BLaER1 (cell line): ENCODE measurements around the gene UNC13B.

Experiments
- H3K27ac ChIP-seq: shearing (Covaris generic); formaldehyde crosslinking; 2 replicates; pipeline ENCODE4 v1.8.1; 2022
- H3K27me3 ChIP-seq: shearing (Covaris generic); formaldehyde crosslinking; 2 replicates; pipeline ENCODE4 v1.8.1; 2022
- H3K36me3 ChIP-seq: shearing (Covaris generic); formaldehyde crosslinking; 2 replicates; pipeline ENCODE4 v1.8.1; 2022
- H3K4me1 ChIP-seq: shearing (Covaris generic); formaldehyde crosslinking; 2 replicates; pipeline ENCODE4 v1.8.1; 2022
- H3K4me2 ChIP-seq: shearing (Covaris generic); formaldehyde crosslinking; 2 replicates; pipeline ENCODE4 v1.8.1; 2022
- H3K4me3 ChIP-seq: shearing (Covaris generic); formaldehyde crosslinking; 2 replicates; pipeline ENCODE4 v1.8.1; 2022
- H3K9ac ChIP-seq: shearing (Covaris generic); formaldehyde crosslinking; 2 replicates; pipeline ENCODE4 v1.8.1; 2022
- H3K9me3 ChIP-seq: shearing (Covaris generic); formaldehyde crosslinking; 2 replicates; pipeline ENCODE4 v1.8.1; 2022
- H4K20me1 ChIP-seq: shearing (Covaris generic); formaldehyde crosslinking; 2 replicates; pipeline ENCODE4 v1.8.1; 2022
- Cebpa-rat ChIP-seq: shearing (Covaris generic); IDR thresholded peaks from 2 replicates; pipeline ENCODE4 v1.8.1; 2022

The UNC13B gene

GRCh38 chr9:35186524-35186923 lies 24.7 kb downstream of the UNC13B start:
- Histone ChIP-seq H4K20me1 (no peaks in the 10 kb centered on the region), H3K4me3 (no peak overlapping the region)

DNA sequence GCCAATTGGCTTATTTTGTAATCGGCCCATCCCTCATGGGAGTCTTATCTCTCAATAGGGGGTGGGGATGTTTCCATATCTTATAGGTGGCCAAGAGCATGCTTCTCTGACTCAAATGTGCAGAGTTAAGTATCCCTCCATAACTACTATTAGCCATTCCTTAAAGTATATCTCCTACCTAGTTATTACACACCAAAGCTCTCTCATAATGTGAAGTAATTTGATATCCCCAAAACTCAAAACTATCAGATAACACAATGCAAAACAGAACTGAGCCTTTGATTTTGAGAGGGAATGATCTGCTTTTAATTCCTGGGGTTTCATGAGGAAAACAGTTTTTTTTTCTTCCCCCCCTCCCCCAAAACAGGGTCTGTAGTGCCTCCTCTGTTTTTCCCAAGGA lies 28.4 kb downstream of the UNC13B start:
- Histone ChIP-seq H3K36me3 (peaks cover 8% of the 10 kb centered on the region; the same call in 1 of the 2 replicates), H3K9me3 (peaks cover 55% of the 10 kb centered on the region), H3K27ac (no peak overlapping the region), H3K4me3 (no peak overlapping the region), H3K27me3 (no peaks in the 10 kb centered on the region), H3K4me1 (no peaks in the 10 kb centered on the region), H3K9ac (no peak overlapping the region), H3K4me2 (no peak overlapping the region), H4K20me1 (no peaks in the 10 kb centered on the region)
- TF ChIP-seq Cebpa-rat, result no peak

More at GRCh38 chr9:35186524-35186923, 24.7 kb downstream of the UNC13B start:
- H3K9me3 ChIP-seq, result peaks cover 54% of the 10 kb centered on the region
- H3K27ac ChIP-seq, result no peak overlapping the region
- no peak overlapping the region for H3K9ac ChIP-seq
- no peak for TF ChIP-seq Cebpa-rat
- no peaks in the 10 kb centered on the region for H3K4me1 ChIP-seq
- H3K36me3 ChIP-seq, result no peaks in the 10 kb centered on the region
- H3K4me2 ChIP-seq, result no peak overlapping the region
- no peaks in the 10 kb centered on the region for H3K27me3 ChIP-seq

DNA sequence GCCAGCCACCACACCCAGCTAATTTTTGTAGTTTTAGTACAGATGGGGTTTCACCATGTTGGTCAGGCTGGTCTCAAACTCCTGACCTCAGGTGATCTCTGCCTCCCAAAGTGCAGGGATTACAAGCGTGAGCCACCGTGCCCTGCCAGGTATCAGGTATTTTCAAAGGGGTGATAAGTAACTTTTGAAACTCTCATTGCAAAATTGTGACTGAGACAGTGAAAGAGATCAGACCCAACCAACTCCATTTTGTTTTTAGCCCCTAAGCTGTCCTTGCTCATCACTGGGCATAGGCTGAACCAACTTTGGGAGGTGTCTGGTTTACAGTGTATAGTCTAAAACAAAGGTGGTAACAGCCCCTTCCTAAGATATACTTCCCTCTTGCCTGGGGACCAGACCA lies 29.3 kb downstream of the UNC13B start:
- TF ChIP-seq Cebpa-rat, result no peak
- Histone ChIP-seq H3K4me1 (no peaks in the 10 kb centered on the region), H3K36me3 (peaks cover 8% of the 10 kb centered on the region; the same call in 1 of the 2 replicates), H3K4me3 (no peak overlapping the region), H3K9me3 (peaks cover 48% of the 10 kb centered on the region), H3K27me3 (no peaks in the 10 kb centered on the region), H3K9ac (no peak overlapping the region), H3K4me2 (no peak overlapping the region), H4K20me1 (no peaks in the 10 kb centered on the region), H3K27ac (no peak overlapping the region)

GRCh38 chr9:35193762-35194161 lies 32.0 kb downstream of the UNC13B start:
- H3K27ac ChIP-seq, result no peak overlapping the region
- H3K4me1 ChIP-seq, result no peaks in the 10 kb centered on the region
- no peak overlapping the region for H3K9ac ChIP-seq
- no peak overlapping the region for H3K4me3 ChIP-seq
- no peak overlapping the region for H3K4me2 ChIP-seq
- TF ChIP-seq Cebpa-rat, result no peak
- H3K27me3 ChIP-seq, result no peaks in the 10 kb centered on the region
- peaks cover 48% of the 10 kb centered on the region for H3K9me3 ChIP-seq
- H4K20me1 ChIP-seq, result no peaks in the 10 kb centered on the region
- H3K36me3 ChIP-seq, result peaks cover 8% of the 10 kb centered on the region; the same call in 1 of the 2 replicates

DNA sequence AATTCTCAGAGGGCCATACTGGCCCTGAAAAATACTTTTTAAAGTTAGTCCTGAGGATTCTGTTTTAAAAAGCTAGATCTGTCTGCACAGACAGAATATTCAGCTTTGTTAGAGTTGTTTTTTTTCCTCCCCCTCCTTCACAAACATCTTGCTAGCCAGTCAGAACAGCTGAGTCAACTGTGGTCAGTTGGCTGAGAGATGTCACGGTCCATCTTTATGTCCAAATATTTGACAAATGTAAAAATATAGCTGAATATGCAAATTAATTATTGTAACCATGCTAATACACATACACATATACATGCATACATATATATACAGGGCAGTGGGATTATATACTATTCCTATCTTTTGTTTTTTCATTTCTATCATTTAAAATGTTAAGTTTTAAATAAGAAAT lies 33.9 kb downstream of the UNC13B start:
- no peak overlapping the region for H3K4me2 ChIP-seq
- no peak overlapping the region for H3K9ac ChIP-seq
- no peak overlapping the region for H3K27ac ChIP-seq
- TF ChIP-seq Cebpa-rat, result no peak
- peaks cover 45% of the 10 kb centered on the region for H3K9me3 ChIP-seq
- H3K27me3 ChIP-seq, result no peaks in the 10 kb centered on the region
- no peaks in the 10 kb centered on the region for H3K4me1 ChIP-seq
- peaks cover 8% of the 10 kb centered on the region; the same call in 1 of the 2 replicates for H3K36me3 ChIP-seq
- H3K4me3 ChIP-seq, result no peak overlapping the region
- no peaks in the 10 kb centered on the region for H4K20me1 ChIP-seq

DNA sequence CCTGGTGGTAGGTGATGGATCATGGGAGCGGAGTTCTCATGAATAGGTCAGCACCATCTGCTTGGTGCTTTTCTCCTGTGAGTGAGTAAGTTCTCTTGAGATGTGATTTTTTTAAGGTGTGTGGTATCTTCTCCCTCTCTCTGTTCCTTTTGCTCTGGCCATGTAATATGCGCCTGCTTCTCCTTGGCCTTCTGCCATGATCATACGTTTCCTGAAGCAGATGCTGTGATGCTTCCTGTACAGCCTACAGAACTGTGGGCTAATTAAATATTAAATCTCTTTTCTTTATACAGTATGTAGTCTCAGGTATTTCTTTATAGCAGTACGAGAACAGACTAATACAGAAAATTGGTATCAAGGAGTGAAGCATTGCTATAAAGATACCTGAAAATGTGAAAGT lies 36.4 kb downstream of the UNC13B start:
- no peaks in the 10 kb centered on the region for H3K27me3 ChIP-seq
- H3K4me1 ChIP-seq, result no peaks in the 10 kb centered on the region
- no peaks in the 10 kb centered on the region for H3K36me3 ChIP-seq
- no peak overlapping the region for H3K9ac ChIP-seq
- no peak overlapping the region for H3K4me3 ChIP-seq
- no peak overlapping the region for H3K27ac ChIP-seq
- no peak for TF ChIP-seq Cebpa-rat
- no peak overlapping the region for H3K4me2 ChIP-seq
- peaks cover 25% of the 10 kb centered on the region for H3K9me3 ChIP-seq
- no peaks in the 10 kb centered on the region for H4K20me1 ChIP-seq

DNA sequence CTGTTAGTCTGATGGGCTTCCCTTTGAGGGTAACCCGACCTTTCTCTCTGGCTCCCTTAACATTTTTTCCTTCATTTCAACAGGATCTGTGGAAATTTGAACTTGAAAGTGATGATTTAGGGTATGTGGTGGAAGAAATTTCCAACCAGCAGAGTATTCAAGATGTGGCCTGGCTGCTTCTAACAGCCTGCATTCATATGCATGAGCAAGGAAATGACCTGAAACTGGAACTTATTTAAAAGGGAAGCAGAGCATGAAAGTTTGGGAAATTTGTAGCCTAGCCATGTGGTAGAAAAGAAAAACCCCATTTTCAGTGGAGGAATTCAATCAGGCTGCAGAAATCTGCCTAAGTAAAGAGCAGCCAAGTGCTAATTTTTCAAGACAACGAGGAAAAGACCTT lies 41.7 kb downstream of the UNC13B start:
- no peak for TF ChIP-seq Cebpa-rat
- H3K4me3 ChIP-seq, result no peak overlapping the region; the same call in 1 of the 2 replicates
- no peaks in the 10 kb centered on the region for H4K20me1 ChIP-seq
- no peak overlapping the region for H3K4me2 ChIP-seq
- no peak overlapping the region for H3K27ac ChIP-seq
- peaks cover 8% of the 10 kb centered on the region; the same call in 1 of the 2 replicates for H3K36me3 ChIP-seq
- H3K9me3 ChIP-seq, result peaks cover 39% of the 10 kb centered on the region
- H3K4me1 ChIP-seq, result no peaks in the 10 kb centered on the region
- H3K27me3 ChIP-seq, result no peaks in the 10 kb centered on the region
- no peak overlapping the region for H3K9ac ChIP-seq

GRCh38 chr9:35205340-35205739 lies 43.5 kb downstream of the UNC13B start:
- Histone ChIP-seq H4K20me1 (no peaks in the 10 kb centered on the region), H3K4me3 (no peak overlapping the region), H3K4me1 (no peaks in the 10 kb centered on the region), H3K36me3 (peaks cover 8% of the 10 kb centered on the region; the same call in 1 of the 2 replicates), H3K27ac (no peak overlapping the region), H3K4me2 (no peak overlapping the region), H3K27me3 (no peaks in the 10 kb centered on the region), H3K9ac (no peak overlapping the region), H3K9me3 (peaks cover 35% of the 10 kb centered on the region)
- no peak for TF ChIP-seq Cebpa-rat

GRCh38 chr9:35211854-35212253 lies 50.0 kb downstream of the UNC13B start:
- Histone ChIP-seq H3K36me3 (no peaks in the 10 kb centered on the region), H3K4me2 (no peak overlapping the region), H3K27me3 (no peaks in the 10 kb centered on the region), H3K9me3 (no peaks in the 10 kb centered on the region), H3K4me1 (no peaks in the 10 kb centered on the region), H3K4me3 (no peak overlapping the region), H3K9ac (no peak overlapping the region), H3K27ac (no peak overlapping the region), H4K20me1 (no peaks in the 10 kb centered on the region)
- TF ChIP-seq Cebpa-rat, result no peak

- H3K4me1 ChIP-seq, result no peaks in the 10 kb centered on the region
- H3K4me3 ChIP-seq, result no peak overlapping the region
- no peak overlapping the region for H3K4me2 ChIP-seq
- TF ChIP-seq Cebpa-rat, result no peak
- no peaks in the 10 kb centered on the region for H3K36me3 ChIP-seq
- no peaks in the 10 kb centered on the region for H4K20me1 ChIP-seq
- H3K9me3 ChIP-seq, result peaks cover 22% of the 10 kb centered on the region
- H3K27me3 ChIP-seq, result no peaks in the 10 kb centered on the region
- no peak overlapping the region for H3K9ac ChIP-seq
- H3K27ac ChIP-seq, result no peak overlapping the region
Observed at GRCh38 chr9:35220659-35221338, 59.0 kb downstream of the UNC13B start.
